ENCODE results near the gene PSME1. TPM values are rescaled to one million over a fixed set of nuclear protein-coding genes. Genes with fewer than 3 reads are reported as not detected.

The PSME1 gene
- total and polyA plus RNA-seq, 7 experiments from 2014 or later, result 189 to 703 (median 234) TPM

GRCh38 chr14:24132976-24133375 lies 3.0 kb upstream of the PSME1 start:
- intact Hi-C loops (cut with micrococcal nuclease), result loop anchor here in 1 of 2 donors (1.0 kb wide), 1 partner anchor 18 kb away; no protein-coding TSS in a partner anchor
- no peak overlapping the region for H3K4me3 ChIP-seq (ENCODE audit: low read length)
- CTCF ChIA-PET, result interaction anchor here (1.1 to 1.7 kb wide), 3 partner anchors 13 to 18 kb away, joined by 3 to 4 read pairs (median 4); partner anchors contain the start of genes DCAF11 and NRL
- ATAC-seq (no peak), DNase-seq (no peak)
- H3K36me3 ChIP-seq (ENCODE audit: control insufficient read depth in 2 of 3, insufficient read depth in 3 of 3, low read length in 3 of 3), result peaks cover 0 to 10% (median 7%) of the 10 kb centered on the region in 3 experiments
- peak overlapping the region; percentile 68 for H3K27ac ChIP-seq (ENCODE audit: low read depth, low read length)
- no peaks in the 10 kb centered on the region for H3K27me3 Mint-ChIP-seq
- H3K4me3 Mint-ChIP-seq, result peak overlapping the region in 9 of 10 donors; percentile 37 to 80 (median 72)
- H3K9me3 ChIP-seq (ENCODE audit: control insufficient read depth in 2 of 3, low read length in 3 of 3), result no peaks in the 10 kb centered on the region
- H3K27me3 ChIP-seq (ENCODE audit: control insufficient read depth in 2 of 2, insufficient read depth in 2 of 2, low read length in 2 of 2), result no peaks in the 10 kb centered on the region
- H3K9me3 Mint-ChIP-seq, result peaks cover 0 to 4% (median 0%) of the 10 kb centered on the region in 11 donors
- peaks cover 31 to 48% (median 39%) of the 10 kb centered on the region in 7 donors for H3K4me1 Mint-ChIP-seq
- H3K27ac Mint-ChIP-seq, result peak overlapping the region; percentile 73 to 97 (median 93)
- peaks cover 0 to 14% (median 1%) of the 10 kb centered on the region in 5 donors for H3K36me3 Mint-ChIP-seq
- POLR2A ChIA-PET, result interaction anchor here (0.6 to 11.7 kb wide), 8 partner anchors 12 to 110 kb away, joined by 3 to 298 read pairs (median 4); partner anchors contain the start of genes DCAF11, IRF9, NRL and PSME2
- H3K4me1 ChIP-seq (ENCODE audit: control insufficient read depth in 2 of 2, insufficient read depth in 2 of 2, low read length in 2 of 2), result peaks cover 16 to 33% of the 10 kb centered on the region in 2 donors

GRCh38 chr14:24133735-24134134 lies 2.3 kb upstream of the PSME1 start:
- ChIA-PET POLR2A (interaction anchor here (0.6 to 11.7 kb wide), 10 partner anchors 13 to 1537 kb away, joined by 3 to 298 read pairs (median 4); partner anchors contain the start of genes DCAF11, IRF9, NRL and PSME2), CTCF (interaction anchor here (0.6 to 1.4 kb wide), 3 partner anchors 18 to 149 kb away, joined by 3 to 5 read pairs (median 4); partner anchors contain the start of gene TINF2)
- Mint-ChIP-seq H3K4me1 (peaks cover 36 to 55% (median 47%) of the 10 kb centered on the region in 7 donors), H3K9me3 (peaks cover 0 to 4% (median 0%) of the 10 kb centered on the region in 11 donors), H3K27ac (peak overlapping the region in 3 of 9 donors; percentile 25 to 92 (median 73)), H3K27me3 (no peaks in the 10 kb centered on the region), H3K36me3 (peaks cover 0 to 22% (median 8%) of the 10 kb centered on the region in 5 donors), H3K4me3 (no peak overlapping the region)
- DNase-seq (no peak), ATAC-seq (no peak)
- no peaks in the 10 kb centered on the region for H3K27me3 ChIP-seq (ENCODE audit: control insufficient read depth in 2 of 2, insufficient read depth in 2 of 2, low read length in 2 of 2)
- H3K4me3 ChIP-seq (ENCODE audit: low read length), result no peak overlapping the region
- no peaks in the 10 kb centered on the region for H3K9me3 ChIP-seq (ENCODE audit: control insufficient read depth in 2 of 3, low read length in 3 of 3)
- no peak overlapping the region for H3K27ac ChIP-seq (ENCODE audit: low read depth, low read length)
- peaks cover 0 to 18% (median 10%) of the 10 kb centered on the region in 3 experiments for H3K36me3 ChIP-seq (ENCODE audit: control insufficient read depth in 2 of 3, insufficient read depth in 3 of 3, low read length in 3 of 3)
- intact Hi-C loops (cut with micrococcal nuclease), result no loop called here
- peaks cover 16 to 33% of the 10 kb centered on the region in 2 donors for H3K4me1 ChIP-seq (ENCODE audit: control insufficient read depth in 2 of 2, insufficient read depth in 2 of 2, low read length in 2 of 2)

GRCh38 chr14:24135584-24135833 lies 485 bp upstream of the PSME1 start:
- CTCF ChIA-PET, result interaction anchor here (0.6 to 2.1 kb wide), 8 partner anchors 11 to 107 kb away, joined by 3 to 11 read pairs (median 3); partner anchors contain the start of genes IRF9 and TINF2
- Mint-ChIP-seq H3K4me3 (peak overlapping the region; percentile 80 to 95 (median 92)), H3K27ac (peak overlapping the region; percentile 86 to 98 (median 91)), H3K27me3 (no peaks in the 10 kb centered on the region), H3K36me3 (peaks cover 0 to 37% (median 17%) of the 10 kb centered on the region in 5 donors), H3K9me3 (peaks cover 0 to 4% (median 0%) of the 10 kb centered on the region in 11 donors), H3K4me1 (peaks cover 48 to 71% (median 61%) of the 10 kb centered on the region in 7 donors)
- H3K9me3 ChIP-seq (ENCODE audit: control insufficient read depth in 2 of 3, low read length in 3 of 3), result no peaks in the 10 kb centered on the region
- intact Hi-C loops (cut with micrococcal nuclease), result no loop called here
- H3K27ac ChIP-seq (ENCODE audit: low read depth, low read length), result peak overlapping the region; percentile 97
- peak overlapping the region; percentile 83 for H3K4me3 ChIP-seq (ENCODE audit: low read length)
- peaks cover 0 to 28% (median 10%) of the 10 kb centered on the region in 3 experiments for H3K36me3 ChIP-seq (ENCODE audit: control insufficient read depth in 2 of 3, insufficient read depth in 3 of 3, low read length in 3 of 3)
- peaks cover 16 to 37% of the 10 kb centered on the region in 2 donors for H3K4me1 ChIP-seq (ENCODE audit: control insufficient read depth in 2 of 2, insufficient read depth in 2 of 2, low read length in 2 of 2)
- ATAC-seq, result no peak
- DNase-seq, result no peak
- POLR2A ChIA-PET, result interaction anchor here (1.0 to 11.7 kb wide), 13 partner anchors 13 to 136 kb away, joined by 3 to 298 read pairs (median 7); partner anchors contain the start of genes CHMP4A, DCAF11, IRF9 and MDP1
- no peaks in the 10 kb centered on the region for H3K27me3 ChIP-seq (ENCODE audit: control insufficient read depth in 2 of 2, insufficient read depth in 2 of 2, low read length in 2 of 2)

- DNase-seq, result no peak
- intact Hi-C loops (cut with micrococcal nuclease), result loop anchor here (1.0 to 2.0 kb wide), 11 partner anchors 10 to 162 kb away; partner anchors contain the start of genes IRF9 (in 2 of the 2), PCK2 (in 2 of the 2), RNF31 (in 2 of the 2) and CHMP4A (in 1 of the 2)
- Mint-ChIP-seq H3K27ac (peak overlapping the region; percentile 84 to 94 (median 92)), H3K9me3 (peaks cover 0 to 4% (median 0%) of the 10 kb centered on the region in 11 donors), H3K27me3 (no peaks in the 10 kb centered on the region), H3K4me3 (peak overlapping the region; percentile 84 to 94 (median 90)), H3K4me1 (peaks cover 48 to 71% (median 62%) of the 10 kb centered on the region in 7 donors), H3K36me3 (peaks cover 0 to 37% (median 17%) of the 10 kb centered on the region in 5 donors)
- Histone ChIP-seq H3K27ac (ENCODE audit: low read depth, low read length) (peak overlapping the region; percentile 97), H3K4me1 (ENCODE audit: control insufficient read depth in 2 of 2, insufficient read depth in 2 of 2, low read length in 2 of 2) (peaks cover 19 to 33% of the 10 kb centered on the region in 2 donors), H3K4me3 (ENCODE audit: low read length) (peak overlapping the region; percentile 83), H3K9me3 (ENCODE audit: control insufficient read depth in 2 of 3, low read length in 3 of 3) (no peaks in the 10 kb centered on the region), H3K27me3 (ENCODE audit: control insufficient read depth in 2 of 2, insufficient read depth in 2 of 2, low read length in 2 of 2) (no peaks in the 10 kb centered on the region), H3K36me3 (ENCODE audit: control insufficient read depth in 2 of 3, insufficient read depth in 3 of 3, low read length in 3 of 3) (peaks cover 0 to 32% (median 10%) of the 10 kb centered on the region in 3 experiments)
- ChIA-PET CTCF (interaction anchor here (1.0 to 2.5 kb wide), 3 partner anchors 22 to 27 kb away, joined by 3 to 11 read pairs (median 10); partner anchors contain the start of genes DCAF11, IRF9 and NRL), POLR2A (interaction anchor here (0.9 to 11.7 kb wide), 10 partner anchors 12 to 134 kb away, joined by 4 to 298 read pairs (median 10); partner anchors contain the start of genes DCAF11, IRF9, MDP1 and NRL)
- ATAC-seq, result no peak
Measured at GRCh38 chr14:24136684-24137528, 912 bp downstream of the PSME1 start.

- Histone ChIP-seq H3K4me1 (ENCODE audit: control insufficient read depth in 2 of 2, insufficient read depth in 2 of 2, low read length in 2 of 2) (peaks cover 22 to 29% of the 10 kb centered on the region in 2 donors), H3K4me3 (ENCODE audit: low read length) (no peak overlapping the region), H3K36me3 (ENCODE audit: control insufficient read depth in 2 of 3, insufficient read depth in 3 of 3, low read length in 3 of 3) (peaks cover 0 to 32% (median 10%) of the 10 kb centered on the region in 3 experiments), H3K27ac (ENCODE audit: low read depth, low read length) (peak overlapping the region; percentile 97), H3K27me3 (ENCODE audit: control insufficient read depth in 2 of 2, insufficient read depth in 2 of 2, low read length in 2 of 2) (no peaks in the 10 kb centered on the region), H3K9me3 (ENCODE audit: control insufficient read depth in 2 of 3, low read length in 3 of 3) (no peaks in the 10 kb centered on the region)
- DNase-seq (no peak), ATAC-seq (no peak)
- H3K9me3 Mint-ChIP-seq, result peaks cover 0 to 2% (median 0%) of the 10 kb centered on the region in 11 donors
- ChIA-PET POLR2A (interaction anchor here (0.8 to 11.7 kb wide), 5 partner anchors 11 to 105 kb away, joined by 4 to 298 read pairs (median 37); partner anchors contain the start of genes DCAF11, IRF9, NRL and PSME2), CTCF (interaction anchor here (0.9 to 2.5 kb wide), 4 partner anchors 8 to 28 kb away, joined by 3 to 11 read pairs (median 6); partner anchors contain the start of genes DCAF11, IRF9 and NRL)
- intact Hi-C loops (cut with micrococcal nuclease), result loop anchor here in 1 of 2 donors (2.0 kb wide), 1 partner anchor 95 kb away; the partner anchor contains the start of genes GMPR2 and NEDD8
- peaks cover 42 to 68% (median 59%) of the 10 kb centered on the region in 7 donors for H3K4me1 Mint-ChIP-seq
- H3K27me3 Mint-ChIP-seq, result no peaks in the 10 kb centered on the region
- H3K27ac Mint-ChIP-seq, result peak overlapping the region; percentile 32 to 94 (median 90)
- H3K4me3 Mint-ChIP-seq, result peak overlapping the region; percentile 74 to 94 (median 92)
- peaks cover 0 to 41% (median 17%) of the 10 kb centered on the region in 5 donors for H3K36me3 Mint-ChIP-seq
Measured at GRCh38 chr14:24137529-24138395, 1.8 kb downstream of the PSME1 start.

All from naive thymus-derived CD4-positive, alpha-beta T cell (primary cell).